GM19372 (cell line): Measurements from ENCODE around the gene TM7SF2.
"Not testable (repeated sequence)": the region's sequence is repeated elsewhere in the genome, so short reads cannot be mapped to it uniquely, and the experiment has no call there.

Experiments used
- ATAC-seq: cut with Tn5 transposase; IDR thresholded peaks from one replicate; pipeline ENCODE4 v1.9.1; 2021; ENCODE audit warnings: mild to moderate bottlenecking, low read depth, moderate library complexity; ENCODE audit not compliant: unreplicated experiment

TM7SF2 gene

DNA sequence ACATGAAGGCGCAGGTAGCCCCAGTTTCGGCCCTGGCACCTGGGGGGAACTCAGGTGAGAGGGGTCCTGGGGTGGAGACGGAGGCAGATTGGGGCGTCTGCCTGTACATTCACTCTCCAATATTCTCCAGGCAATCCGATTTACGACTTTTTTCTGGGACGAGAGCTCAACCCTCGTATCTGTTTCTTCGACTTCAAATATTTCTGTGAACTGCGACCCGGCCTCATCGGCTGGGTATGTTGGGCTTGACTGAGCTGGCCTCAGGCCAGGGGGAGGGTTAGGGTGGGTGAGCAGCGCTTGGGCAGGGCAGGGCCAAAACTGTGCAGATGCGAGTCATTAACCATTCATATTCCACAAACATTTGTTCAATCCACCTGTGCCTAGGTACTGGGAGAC lies 1.7 kb downstream of the TM7SF2 start:
- no peak for ATAC-seq

DNA sequence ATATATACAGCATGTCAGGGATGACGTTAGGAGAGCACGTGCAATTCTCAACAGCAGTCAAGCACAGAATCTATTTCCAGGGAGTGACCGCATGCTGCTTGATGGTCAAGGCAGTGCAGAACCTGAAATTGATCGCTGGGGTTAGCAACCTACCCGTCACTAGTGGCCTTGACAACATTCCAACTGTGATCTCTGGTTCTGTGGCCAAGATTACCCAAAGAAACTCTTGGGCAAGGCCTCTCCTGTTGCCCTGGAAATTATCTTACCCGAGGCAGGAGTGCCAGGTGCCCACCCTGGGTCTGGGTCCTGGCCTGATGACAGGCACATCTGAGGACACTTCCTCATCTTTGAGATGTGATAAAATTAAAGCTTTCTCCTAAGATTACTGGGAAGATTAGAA lies 2.2 kb downstream of the TM7SF2 start:
- ATAC-seq: no peak

DNA sequence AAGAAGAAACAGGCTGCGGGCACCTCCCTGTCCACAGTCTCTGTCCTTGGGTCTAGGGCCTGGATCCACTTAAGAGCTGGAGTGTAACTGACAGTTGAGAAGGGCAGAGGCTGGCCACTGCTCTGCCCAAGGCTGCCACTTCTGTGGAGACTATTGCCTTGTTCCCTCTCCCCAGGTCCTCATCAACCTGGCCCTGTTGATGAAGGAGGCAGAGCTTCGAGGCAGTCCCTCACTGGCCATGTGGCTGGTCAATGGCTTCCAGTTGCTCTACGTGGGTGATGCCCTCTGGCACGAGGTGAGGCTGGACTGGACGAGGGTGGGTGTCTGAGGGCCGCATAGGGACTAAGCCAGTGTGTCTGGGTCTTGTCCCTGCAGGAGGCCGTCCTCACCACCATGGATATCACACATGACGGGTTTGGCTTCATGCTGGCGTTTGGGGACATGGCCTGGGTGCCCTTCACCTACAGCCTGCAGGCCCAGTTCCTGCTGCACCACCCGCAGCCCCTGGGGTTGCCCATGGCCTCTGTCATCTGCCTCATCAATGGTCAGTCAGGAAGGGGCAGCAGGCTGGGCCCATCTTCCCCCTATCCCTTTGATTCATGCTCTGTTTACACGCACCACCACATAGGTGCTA lies 3.0 kb downstream of the TM7SF2 start:
- no peak for ATAC-seq

DNA sequence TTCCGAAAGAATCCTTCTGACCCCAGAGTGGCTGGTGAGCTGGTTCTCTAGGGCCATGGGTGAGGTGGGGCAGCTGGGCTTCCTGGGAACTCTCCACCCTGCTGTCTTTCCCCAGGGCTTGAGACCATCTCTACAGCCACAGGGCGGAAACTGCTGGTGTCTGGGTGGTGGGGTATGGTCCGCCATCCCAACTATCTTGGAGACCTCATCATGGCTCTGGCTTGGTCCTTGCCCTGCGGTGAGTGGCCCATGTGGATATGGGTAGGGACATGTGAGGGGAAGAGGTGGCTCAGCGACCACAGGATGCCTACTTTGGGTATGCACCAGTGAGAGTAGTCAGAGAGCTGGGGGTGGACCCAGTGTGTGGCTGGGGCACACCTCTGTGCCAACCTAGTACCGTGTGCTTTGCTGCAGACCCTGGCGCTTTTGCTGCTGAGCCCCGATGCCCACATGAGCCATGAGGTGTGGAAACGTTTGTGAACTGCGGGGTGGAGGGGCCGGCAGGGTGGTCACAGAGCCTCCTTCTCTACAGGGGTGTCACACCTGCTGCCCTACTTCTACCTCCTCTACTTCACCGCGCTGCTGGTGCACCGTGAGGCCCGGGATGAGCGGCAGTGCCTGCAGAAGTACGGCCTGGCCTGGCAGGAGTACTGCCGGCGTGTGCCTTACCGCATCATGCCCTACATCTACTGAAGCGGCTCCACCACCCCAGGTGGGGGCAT lies 3.9 kb downstream of the TM7SF2 start:
- no peak for ATAC-seq

DNA sequence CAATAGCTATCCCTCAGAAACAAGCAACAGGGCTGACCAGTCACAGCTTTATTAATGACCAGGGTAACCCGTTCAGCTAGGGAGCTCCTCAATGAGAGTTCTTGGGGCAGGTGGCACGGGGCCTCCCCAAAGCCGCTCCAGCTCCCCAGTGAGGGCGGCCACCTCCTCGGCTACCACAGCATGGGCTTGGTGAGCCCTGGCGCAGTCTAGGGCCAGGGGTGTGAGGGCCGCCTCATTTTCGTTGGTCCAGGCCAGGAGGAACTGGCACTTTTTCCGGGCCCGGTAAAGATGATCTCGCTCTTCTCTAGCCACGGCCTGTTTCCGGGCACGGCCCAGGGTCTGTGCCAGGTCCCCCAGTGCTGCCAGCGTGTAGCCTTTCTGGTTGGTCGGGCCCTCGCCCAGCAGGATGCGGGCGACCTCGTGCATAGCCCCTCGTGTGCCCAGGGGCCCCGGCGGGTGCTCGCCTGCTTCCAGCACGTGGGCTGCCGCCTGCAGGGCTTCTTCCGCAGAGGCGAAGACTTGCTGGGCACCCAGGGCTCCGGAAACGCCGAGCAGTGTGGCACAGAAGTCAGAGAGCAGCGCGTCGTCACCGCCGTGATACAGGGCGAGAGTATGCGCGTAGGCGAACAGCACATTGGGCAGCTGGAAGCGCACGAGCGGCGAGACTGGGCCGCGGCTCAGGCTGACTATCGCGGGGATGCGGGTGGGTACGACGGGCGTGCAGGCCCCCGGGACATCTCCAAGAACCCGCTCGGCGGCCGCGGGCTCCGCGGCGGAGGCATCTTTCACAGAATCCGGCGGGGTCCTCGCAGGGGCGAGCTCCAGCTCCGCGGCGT lies 4.9 kb downstream of the TM7SF2 start:
- no peak for ATAC-seq

DNA sequence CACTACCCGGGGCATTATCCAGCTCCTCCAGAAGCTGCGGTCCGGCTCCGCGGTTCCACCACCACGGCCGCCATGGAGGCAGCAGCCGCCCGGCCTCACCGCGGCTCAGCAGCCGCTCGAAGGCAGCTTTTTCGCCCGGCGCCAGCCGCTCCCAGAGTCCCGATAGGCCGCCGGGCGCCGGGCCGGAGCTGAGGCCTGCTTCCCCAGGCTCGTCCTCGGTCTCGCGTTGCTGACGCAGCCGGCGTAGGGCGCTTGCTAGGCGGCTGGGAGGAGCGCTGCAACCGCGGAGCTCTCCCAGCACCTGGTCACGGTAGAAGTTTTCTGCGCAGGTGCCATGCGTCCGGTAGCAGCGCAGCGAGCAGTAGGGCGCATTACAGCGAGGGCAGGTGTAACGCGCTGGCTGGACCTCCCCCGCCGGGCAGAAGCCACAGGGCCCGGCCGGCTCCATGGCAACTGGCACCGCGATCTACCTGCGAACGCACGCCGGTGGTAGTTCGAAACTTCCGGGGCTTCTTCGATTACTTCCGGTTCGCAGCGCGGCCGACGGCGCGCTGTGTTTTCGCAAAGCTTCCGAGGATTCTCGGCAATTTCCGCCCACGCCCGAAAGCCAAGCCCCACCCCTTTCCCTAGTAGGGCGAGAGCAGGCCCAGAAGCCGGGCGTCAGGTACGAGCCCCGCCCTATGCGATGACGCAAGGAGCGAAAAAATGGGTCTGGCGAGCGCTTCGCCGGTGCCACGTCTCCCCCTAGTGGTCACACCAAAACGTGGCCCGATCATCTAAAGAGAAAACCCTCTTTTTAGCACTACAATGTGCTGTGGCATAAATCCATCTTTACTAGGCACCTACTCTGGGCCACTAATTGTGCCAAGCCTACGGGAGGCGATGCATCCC lies 5.8 kb downstream of the TM7SF2 start, which contains the start of gene ZNHIT2:
Gene ZNHIT2 (minus strand): TSS at position 496 of the 891 bp plus-strand sequence. CDS start 48 bp downstream, at position 448.
- peak; percentile 61 for ATAC-seq

DNA sequence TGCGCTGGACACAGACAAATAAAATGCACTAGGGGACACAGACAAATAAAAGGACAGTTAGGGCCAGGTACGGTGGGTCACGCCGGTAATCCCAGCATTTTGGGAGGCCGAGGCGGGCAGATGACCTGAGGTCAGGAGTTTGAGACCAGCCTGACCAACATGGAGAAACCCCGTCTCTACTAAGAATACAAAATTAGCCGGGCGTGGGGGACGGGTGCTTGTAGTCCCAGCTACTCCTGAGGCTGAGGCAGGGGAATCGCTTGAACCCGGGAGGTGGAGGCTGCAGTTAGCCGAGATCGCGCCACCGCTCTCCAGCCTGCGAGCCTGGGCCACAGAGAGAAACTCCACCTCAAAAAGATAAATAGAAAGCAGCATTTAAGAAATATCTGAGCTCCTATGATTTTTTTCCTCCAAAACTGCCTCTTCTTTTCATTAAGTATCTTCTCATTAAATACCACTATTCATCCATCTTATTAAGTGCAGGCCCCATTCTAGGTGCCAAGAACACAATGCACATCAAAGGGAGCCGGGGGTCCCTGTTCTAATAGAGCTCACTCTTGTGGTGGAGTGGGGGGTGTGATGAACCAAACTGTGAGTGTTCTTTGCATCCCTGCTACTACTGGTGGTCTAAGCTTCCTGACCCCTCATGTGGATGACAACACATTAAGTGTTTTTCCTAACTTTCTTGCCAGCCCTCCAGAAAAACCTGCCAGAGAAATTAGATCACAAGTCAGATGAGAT lies 6.6 kb downstream of the TM7SF2 start:
- ATAC-seq: no peak

DNA sequence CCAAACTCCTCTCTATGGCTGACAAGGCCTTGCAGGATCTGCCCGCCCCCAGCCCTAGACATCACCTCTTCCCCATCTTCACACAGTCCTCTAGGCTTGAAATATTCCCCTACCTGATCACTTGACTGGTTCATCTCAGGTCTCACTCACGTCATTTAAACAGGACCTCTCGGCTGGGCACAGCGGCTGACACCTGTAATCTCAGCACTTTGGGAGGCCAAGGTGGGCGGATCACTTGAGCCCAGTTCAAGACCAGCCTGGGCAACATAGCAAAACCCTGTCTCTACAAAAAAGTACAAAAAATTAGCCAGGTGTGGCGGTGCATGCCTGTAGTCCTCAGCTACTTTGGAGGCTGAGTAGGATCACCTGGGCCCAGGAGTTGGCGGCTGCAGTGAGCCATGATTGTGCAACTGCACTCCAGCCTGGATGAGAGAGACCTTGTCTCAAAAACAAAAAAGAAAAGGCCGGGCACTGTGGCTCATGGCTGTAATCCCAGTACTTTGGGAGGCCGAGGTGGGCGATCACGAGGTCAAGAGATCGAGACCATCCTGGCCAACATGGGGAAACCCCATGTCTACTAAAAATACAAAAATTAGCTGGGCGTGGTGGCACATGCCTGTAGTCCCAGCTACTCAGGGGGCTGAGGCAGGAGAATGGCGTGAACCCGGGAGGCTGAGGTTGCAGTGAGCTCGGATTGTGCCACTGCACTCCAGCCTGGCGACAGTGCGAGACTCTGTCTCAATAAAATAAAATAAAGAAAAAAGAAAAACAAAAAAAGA lies 7.4 kb downstream of the TM7SF2 start:
- ATAC-seq: not testable (repeated sequence)

DNA sequence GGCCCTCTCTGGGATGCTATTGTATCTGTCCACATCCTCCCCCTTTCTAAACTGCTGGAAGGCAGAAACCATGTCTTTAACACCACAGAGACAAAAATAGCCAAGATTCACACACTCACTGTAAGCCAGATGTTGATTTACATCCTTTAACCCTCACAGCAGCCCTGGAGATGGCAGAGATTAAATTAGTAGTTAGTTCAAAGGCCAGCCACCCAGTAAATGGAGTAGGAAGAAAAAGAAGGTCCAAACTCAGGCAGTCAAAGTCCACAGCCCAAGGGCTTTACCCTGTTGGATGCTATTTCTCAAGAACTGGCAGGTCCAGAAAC lies 8.0 kb downstream of the TM7SF2 start:
- no peak for ATAC-seq

DNA sequence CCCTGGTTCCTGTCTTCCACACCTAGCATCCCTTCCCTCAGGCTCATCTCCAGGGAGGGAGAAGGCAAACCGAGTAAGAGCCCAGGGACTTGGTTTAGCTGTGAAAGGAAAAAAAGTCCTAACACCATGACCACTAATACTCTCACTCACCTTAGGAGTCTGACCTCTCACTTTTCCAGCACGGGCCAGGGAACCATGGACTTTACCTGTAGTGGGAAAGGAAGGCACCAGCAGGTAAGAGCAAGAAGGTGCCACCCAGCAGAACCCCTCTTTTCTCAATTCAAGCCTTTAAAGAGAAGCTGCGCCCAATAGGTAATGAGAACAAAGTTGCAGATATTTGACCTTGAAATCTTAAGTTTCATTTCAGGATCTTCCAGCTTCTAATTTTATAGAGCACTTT lies 9.2 kb downstream of the TM7SF2 start:
- no peak for ATAC-seq

DNA sequence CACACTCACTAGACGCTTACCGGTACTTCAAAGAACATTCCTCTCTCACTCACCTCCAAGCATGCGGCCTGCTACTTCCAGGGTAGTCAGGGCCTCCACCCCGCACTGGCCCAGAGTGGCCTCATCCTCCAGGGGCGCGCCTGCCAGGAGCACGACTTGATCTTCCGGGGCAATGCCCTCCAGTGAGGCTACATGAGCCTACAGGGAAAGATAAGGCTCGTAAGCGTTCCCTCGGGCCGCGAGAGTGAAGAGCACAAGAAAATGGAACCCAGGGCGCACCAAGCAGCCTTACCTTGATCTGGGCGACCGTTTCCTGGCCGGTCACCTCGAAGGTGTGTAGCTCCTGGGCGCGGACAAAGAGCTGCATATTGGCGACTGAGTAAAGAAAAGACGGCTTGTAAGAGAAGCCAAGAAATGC lies 9.8 kb downstream of the TM7SF2 start:
- no peak for ATAC-seq

DNA sequence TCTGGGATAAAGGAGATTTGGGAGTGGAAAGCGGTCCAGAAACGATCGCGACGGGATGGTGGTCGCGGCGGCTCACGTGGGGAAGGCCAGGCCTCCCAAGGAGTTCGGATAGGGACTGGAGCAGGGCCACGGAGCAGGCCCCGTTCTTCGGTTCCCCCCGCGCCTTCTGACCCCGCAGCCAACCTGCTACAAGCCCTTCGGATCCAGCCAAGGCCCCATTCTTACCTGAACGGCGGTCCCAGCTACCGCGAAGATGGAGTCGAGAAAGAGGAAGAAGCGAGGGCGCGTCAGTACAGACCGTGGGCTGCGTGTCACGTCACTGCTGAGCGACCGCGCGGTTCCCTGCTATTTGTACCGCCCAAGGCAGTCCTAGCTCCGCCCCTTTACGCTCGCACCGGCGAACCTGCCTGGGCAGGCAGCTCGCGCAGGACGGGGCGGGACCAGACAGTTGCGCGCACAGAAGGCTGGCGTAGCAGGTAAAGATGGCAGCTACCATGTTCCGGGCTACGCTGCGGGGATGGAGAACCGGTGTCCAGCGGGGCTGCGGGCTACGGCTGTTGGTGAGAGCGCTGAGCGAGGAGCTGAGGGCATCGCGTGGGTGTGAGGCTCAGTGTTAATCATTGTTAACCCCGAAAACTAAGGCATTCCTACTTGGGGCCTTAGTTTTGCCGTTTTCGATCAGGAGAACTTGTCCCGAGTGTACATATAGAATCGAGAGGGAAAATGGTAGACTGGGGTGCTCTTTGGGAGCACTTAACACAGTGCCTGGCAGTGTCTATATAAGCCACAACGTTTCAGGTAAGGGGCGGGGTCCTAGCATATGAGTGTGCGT lies 10.4 kb downstream of the TM7SF2 start, which contains the start of the genes FAU and MRPL49:
Gene FAU (minus strand): TSS at position 270 of the 832 bp plus-strand sequence. CDS start 321 bp downstream, outside the sequence.
Gene MRPL49 (plus strand): TSS at position 457 of the 832 bp plus-strand sequence. CDS start 26 bp downstream, at position 483.
- ATAC-seq: peak; percentile 58

DNA sequence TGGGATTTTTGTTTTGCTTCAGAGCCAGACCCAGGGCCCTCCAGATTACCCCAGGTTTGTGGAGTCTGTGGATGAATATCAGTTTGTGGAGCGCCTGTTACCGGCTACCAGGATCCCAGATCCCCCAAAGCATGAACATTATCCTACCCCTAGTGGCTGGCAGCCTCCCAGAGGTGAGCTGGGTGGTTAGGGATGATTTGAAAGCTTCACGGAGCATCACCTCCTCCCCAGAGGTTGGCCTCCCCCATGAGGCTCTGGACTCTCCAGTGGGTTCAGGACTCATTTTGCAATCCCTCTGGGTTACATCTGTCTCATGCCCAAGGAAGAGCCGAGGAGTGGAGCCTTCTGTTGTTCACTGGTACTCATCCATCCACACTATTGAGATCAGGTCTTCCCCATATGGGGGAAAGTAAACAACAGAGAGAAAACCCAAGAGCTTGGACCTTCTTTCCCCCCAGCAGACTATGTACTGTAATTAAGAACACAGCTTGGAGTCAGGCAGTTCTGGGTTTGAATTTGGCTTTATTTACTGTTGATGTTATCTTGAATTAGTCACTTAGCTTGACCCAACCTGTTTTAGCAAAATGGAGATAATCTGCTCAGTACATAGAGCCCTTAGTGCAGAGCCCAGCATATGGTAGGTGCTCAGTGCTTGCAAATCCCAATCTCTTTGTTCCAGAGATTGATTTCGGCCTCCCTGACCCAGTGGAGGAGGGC lies 13.0 kb downstream of the TM7SF2 start:
- no peak for ATAC-seq

DNA sequence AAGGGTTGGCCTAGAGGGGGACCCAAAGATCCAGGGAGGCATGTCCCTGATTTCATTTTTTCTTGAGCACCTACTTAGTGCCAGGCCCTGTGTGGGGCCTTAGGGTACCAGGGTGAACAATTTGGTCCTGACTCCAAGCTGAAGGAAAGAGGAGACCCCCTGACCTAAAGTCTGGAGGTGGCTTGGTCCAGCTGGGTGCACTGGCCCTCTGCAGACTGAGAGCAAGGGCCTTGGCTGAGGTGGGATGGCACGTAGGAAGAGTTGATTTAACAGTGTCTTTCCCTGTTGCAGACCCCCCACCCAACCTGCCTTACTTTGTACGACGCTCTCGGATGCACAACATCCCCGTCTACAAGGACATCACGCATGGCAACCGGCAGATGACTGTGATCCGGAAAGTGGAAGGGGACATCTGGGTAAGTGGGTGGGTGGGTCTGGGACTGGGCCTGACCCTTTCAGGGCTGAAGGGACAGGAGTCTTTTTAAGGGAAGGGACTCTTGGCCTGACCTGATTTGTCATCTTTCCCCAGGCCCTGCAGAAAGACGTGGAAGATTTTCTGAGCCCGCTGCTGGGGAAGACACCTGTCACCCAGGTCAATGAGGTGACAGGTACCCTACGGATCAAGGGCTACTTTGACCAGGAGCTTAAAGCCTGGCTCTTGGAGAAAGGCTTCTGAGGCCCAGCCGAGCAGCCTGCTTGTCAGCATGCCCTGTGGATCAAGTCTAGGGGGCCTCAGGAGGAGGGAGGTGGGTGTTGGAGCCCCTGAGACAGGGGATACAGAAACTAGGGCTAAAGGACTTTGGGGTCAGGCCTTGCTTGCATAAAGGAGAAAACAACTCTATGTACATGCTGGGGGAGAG lies 13.8 kb downstream of the TM7SF2 start:
- ATAC-seq: no peak

DNA sequence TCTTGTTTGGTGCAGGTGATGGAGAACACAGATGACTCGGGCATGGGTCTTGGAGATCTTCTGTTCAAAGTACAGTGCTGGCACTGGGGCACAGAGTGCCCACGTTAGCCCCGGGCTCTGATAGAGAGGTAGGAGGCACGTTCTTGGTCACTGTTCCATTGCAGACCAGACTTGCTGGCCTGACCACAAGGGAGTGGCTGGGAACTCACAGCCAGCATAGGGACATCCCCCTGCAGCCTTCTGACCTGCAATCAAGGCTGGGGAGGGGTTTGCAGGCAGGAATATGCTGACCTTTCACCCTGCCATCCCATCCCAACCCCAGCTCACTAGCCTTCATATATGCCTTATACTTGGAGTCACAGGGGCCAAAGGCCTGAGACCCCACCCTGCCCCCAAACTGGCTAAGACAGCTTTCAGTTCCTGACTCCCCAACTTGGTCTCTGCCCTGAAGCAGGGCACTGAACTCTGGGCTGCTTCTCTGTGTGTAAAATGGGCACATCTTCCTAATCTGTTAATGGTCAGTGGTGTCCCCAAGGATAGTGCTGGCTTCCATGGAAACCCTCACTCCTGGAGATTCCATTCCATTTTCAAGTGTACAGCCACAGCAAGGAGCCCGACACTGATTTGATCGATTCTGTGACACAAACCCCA lies 15.1 kb downstream of the TM7SF2 start:
- ATAC-seq: no peak
